ENCODE data around the gene KCNK17. TPM values are rescaled to one million over a fixed set of nuclear protein-coding genes. Genes with fewer than 3 reads are reported as not detected.

KCNK17 gene
- polyA plus RNA-seq, 3 donors: not detected

DNA sequence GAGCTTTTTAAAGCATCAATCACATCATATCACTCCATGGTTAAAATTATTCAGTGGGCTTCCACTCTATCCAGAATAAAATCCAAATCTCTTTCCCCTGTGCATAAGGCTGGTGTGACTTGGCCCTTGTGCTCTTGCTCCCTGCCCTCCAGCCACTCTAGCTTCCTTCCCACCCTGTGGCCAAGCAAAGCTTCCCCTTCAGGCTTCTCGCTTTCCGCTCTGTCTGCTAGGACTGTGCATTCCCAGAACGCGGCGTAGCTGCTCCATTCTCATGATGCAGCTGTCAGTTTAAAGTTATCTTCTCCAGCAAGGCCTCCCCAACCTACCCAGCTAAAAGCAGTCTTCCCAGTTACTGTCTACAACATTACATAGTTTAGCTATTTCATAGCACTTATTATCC, 27.7 kb upstream of the KCNK17 start:
- peaks cover 43% of the 10 kb centered on the region for H3K4me1 Mint-ChIP-seq
- H3K27ac Mint-ChIP-seq: no peak overlapping the region
- WGBS (ENCODE audit: insufficient coverage): 44% methylated on average over 5 of the region's 5 CpGs
- H3K9ac ChIP-seq (ENCODE audit: insufficient read depth, low read length, poor library complexity, severe bottlenecking): no peak overlapping the region
- peaks cover 0 to 2% of the 10 kb centered on the region in 2 donors for H3K36me3 Mint-ChIP-seq
- no peak overlapping the region for H3K4me2 ChIP-seq (replicated peaks; ENCODE audit: extremely low read depth, low read length, poor library complexity, severe bottlenecking)
- peaks cover 18 to 45% of the 10 kb centered on the region in 2 donors for H3K4me1 ChIP-seq (ENCODE audit: control insufficient read depth in 1 of 2, insufficient read depth in 2 of 2, low read length in 2 of 2)
- H3K36me3 ChIP-seq (replicated peaks in 1 of 2; ENCODE audit: control insufficient read depth in 1 of 2, insufficient read depth in 2 of 2, low read length in 2 of 2): no peaks in the 10 kb centered on the region
- H3K27me3 Mint-ChIP-seq (ENCODE audit: low read depth in 3 of 3): peaks cover 15 to 28% (median 28%) of the 10 kb centered on the region in 3 donors
- H3K9me3 ChIP-seq (replicated peaks in 1 of 2; ENCODE audit: control insufficient read depth in 1 of 2, insufficient read depth in 1 of 2, low read length in 2 of 2): no peaks in the 10 kb centered on the region
- H3K27ac ChIP-seq (ENCODE audit: low read depth in 1 of 2, low read length in 2 of 2): no peak overlapping the region
- H3K4me3 Mint-ChIP-seq: no peak overlapping the region
- DNase-seq: no peak
- H3K79me2 ChIP-seq (ENCODE audit: insufficient read depth, low read length): no peaks in the 10 kb centered on the region
- no peaks in the 10 kb centered on the region for H4K20me1 ChIP-seq (ENCODE audit: insufficient read depth, low read length)
- H3K9me3 Mint-ChIP-seq: peaks cover 0 to 2% (median 0%) of the 10 kb centered on the region in 7 donors
- TF ChIP-seq, protein P1, sequence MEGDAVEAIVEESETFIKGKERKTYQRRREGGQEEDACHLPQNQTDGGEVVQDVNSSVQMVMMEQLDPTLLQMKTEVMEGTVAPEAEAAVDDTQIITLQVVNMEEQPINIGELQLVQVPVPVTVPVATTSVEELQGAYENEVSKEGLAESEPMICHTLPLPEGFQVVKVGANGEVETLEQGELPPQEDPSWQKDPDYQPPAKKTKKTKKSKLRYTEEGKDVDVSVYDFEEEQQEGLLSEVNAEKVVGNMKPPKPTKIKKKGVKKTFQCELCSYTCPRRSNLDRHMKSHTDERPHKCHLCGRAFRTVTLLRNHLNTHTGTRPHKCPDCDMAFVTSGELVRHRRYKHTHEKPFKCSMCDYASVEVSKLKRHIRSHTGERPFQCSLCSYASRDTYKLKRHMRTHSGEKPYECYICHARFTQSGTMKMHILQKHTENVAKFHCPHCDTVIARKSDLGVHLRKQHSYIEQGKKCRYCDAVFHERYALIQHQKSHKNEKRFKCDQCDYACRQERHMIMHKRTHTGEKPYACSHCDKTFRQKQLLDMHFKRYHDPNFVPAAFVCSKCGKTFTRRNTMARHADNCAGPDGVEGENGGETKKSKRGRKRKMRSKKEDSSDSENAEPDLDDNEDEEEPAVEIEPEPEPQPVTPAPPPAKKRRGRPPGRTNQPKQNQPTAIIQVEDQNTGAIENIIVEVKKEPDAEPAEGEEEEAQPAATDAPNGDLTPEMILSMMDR (IDR thresholded peaks at IDR 0.05): no peak
- intact Hi-C loops (cut with micrococcal nuclease): no loop called here
- H3K4me3 ChIP-seq (replicated peaks in 1 of 3; ENCODE audit: low read depth in 2 of 3, low read length in 3 of 3): no peak overlapping the region
- H3K27me3 ChIP-seq (ENCODE audit: control insufficient read depth in 2 of 2, insufficient read depth in 2 of 2, low read length in 2 of 2): peaks cover 0 to 35% of the 10 kb centered on the region in 2 donors
- H2AFZ ChIP-seq (ENCODE audit: insufficient read depth, low read depth, low read length, poor library complexity, severe bottlenecking): no peak overlapping the region

DNA sequence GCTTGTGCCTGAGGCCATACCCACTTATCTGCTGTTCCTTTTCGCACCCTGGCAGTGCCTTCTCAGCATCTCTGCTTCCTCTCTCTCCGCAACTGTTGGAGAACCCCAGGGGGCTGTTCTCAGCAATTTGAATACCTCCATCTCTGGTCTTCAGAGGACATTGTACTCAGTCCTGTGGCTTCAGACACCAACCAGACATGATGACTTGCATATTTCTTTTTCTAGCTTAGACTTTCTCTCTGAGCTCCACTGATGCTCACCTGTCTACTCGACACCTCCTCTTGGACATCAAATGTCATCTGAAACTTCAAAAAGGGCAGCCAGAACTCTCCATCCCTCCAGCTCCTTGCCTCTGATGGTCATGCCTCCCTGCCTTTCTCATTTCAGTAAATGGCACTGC, 27.1 kb upstream of the KCNK17 start:
- H4K20me1 ChIP-seq (ENCODE audit: insufficient read depth, low read length): no peaks in the 10 kb centered on the region
- Mint-ChIP-seq H3K4me3 (no peak overlapping the region), H3K27me3 (ENCODE audit: low read depth in 3 of 3) (peaks cover 19 to 30% (median 28%) of the 10 kb centered on the region in 3 donors), H3K36me3 (peaks cover 0 to 2% of the 10 kb centered on the region in 2 donors), H3K27ac (no peak overlapping the region), H3K9me3 (peaks cover 0 to 2% (median 0%) of the 10 kb centered on the region in 7 donors), H3K4me1 (peaks cover 49% of the 10 kb centered on the region)
- H3K4me2 ChIP-seq (replicated peaks; ENCODE audit: extremely low read depth, low read length, poor library complexity, severe bottlenecking): no peak overlapping the region
- H3K4me1 ChIP-seq (ENCODE audit: control insufficient read depth in 1 of 2, insufficient read depth in 2 of 2, low read length in 2 of 2): peaks cover 22 to 50% of the 10 kb centered on the region in 2 donors
- H3K27me3 ChIP-seq (ENCODE audit: control insufficient read depth in 2 of 2, insufficient read depth in 2 of 2, low read length in 2 of 2): peaks cover 0 to 35% of the 10 kb centered on the region in 2 donors
- H3K79me2 ChIP-seq (ENCODE audit: insufficient read depth, low read length): no peaks in the 10 kb centered on the region
- TF ChIP-seq, protein P1 (IDR thresholded peaks at IDR 0.05): no peak
- 63% methylated on average over 3 of the region's 3 CpGs for WGBS (ENCODE audit: insufficient coverage)
- no peak overlapping the region for H3K27ac ChIP-seq (ENCODE audit: low read depth in 1 of 2, low read length in 2 of 2)
- H3K9ac ChIP-seq (ENCODE audit: insufficient read depth, low read length, poor library complexity, severe bottlenecking): no peak overlapping the region
- H3K36me3 ChIP-seq (replicated peaks in 1 of 2; ENCODE audit: control insufficient read depth in 1 of 2, insufficient read depth in 2 of 2, low read length in 2 of 2): no peaks in the 10 kb centered on the region
- no peak for DNase-seq
- H2AFZ ChIP-seq (ENCODE audit: insufficient read depth, low read depth, low read length, poor library complexity, severe bottlenecking): no peak overlapping the region
- intact Hi-C loops (cut with micrococcal nuclease): no loop called here
- no peaks in the 10 kb centered on the region for H3K9me3 ChIP-seq (replicated peaks in 1 of 2; ENCODE audit: control insufficient read depth in 1 of 2, insufficient read depth in 1 of 2, low read length in 2 of 2)
- no peak overlapping the region for H3K4me3 ChIP-seq (replicated peaks in 1 of 3; ENCODE audit: low read depth in 2 of 3, low read length in 3 of 3)
